ENCODE results near the gene KANSL1. TPM values are rescaled to one million over a fixed set of nuclear protein-coding genes. Genes with fewer than 3 reads are reported as not detected.

Gene KANSL1
- total RNA-seq, 1 experiment from 2014 or later = 72.7 TPM

DNA sequence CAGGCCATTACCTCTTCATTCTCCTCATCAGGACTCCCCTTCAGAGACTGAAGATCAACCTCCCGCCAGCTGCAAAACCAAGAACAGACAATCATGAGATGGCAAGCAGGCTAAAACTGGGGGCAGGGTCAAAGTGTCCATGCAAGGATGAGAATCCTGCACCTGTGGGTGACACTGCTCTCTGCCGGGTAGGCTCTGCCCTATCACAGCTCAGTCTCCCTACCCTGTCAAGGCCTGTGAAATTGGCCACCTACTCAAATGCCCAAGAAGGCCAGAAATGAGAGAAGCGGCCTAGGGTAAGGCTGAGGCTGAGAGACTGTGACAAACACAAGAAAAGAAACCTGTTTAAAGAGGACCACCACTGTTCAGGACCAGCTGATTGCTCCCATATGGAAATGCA, 159.8 kb downstream of the KANSL1 start (continued):
- TF ChIP-seq, protein P1, sequence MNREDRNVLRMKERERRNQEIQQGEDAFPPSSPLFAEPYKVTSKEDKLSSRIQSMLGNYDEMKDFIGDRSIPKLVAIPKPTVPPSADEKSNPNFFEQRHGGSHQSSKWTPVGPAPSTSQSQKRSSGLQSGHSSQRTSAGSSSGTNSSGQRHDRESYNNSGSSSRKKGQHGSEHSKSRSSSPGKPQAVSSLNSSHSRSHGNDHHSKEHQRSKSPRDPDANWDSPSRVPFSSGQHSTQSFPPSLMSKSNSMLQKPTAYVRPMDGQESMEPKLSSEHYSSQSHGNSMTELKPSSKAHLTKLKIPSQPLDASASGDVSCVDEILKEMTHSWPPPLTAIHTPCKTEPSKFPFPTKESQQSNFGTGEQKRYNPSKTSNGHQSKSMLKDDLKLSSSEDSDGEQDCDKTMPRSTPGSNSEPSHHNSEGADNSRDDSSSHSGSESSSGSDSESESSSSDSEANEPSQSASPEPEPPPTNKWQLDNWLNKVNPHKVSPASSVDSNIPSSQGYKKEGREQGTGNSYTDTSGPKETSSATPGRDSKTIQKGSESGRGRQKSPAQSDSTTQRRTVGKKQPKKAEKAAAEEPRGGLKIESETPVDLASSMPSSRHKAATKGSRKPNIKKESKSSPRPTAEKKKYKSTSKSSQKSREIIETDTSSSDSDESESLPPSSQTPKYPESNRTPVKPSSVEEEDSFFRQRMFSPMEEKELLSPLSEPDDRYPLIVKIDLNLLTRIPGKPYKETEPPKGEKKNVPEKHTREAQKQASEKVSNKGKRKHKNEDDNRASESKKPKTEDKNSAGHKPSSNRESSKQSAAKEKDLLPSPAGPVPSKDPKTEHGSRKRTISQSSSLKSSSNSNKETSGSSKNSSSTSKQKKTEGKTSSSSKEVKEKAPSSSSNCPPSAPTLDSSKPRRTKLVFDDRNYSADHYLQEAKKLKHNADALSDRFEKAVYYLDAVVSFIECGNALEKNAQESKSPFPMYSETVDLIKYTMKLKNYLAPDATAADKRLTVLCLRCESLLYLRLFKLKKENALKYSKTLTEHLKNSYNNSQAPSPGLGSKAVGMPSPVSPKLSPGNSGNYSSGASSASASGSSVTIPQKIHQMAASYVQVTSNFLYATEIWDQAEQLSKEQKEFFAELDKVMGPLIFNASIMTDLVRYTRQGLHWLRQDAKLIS (CRISPR knock-in tag; IDR thresholded peaks at IDR 0.05; ENCODE audit: borderline replicate concordance) = no peak
- no peak for TF ChIP-seq SMAD3 (CRISPR knock-in tag; IDR thresholded peaks at IDR 0.05; ENCODE audit: borderline replicate concordance)
- no peak for TF ChIP-seq NR2C2 (CRISPR knock-in tag; IDR thresholded peaks at IDR 0.05)
- TF ChIP-seq, protein P2, sequence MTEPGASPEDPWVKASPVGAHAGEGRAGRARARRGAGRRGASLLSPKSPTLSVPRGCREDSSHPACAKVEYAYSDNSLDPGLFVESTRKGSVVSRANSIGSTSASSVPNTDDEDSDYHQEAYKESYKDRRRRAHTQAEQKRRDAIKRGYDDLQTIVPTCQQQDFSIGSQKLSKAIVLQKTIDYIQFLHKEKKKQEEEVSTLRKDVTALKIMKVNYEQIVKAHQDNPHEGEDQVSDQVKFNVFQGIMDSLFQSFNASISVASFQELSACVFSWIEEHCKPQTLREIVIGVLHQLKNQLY (CRISPR knock-in tag; IDR thresholded peaks at IDR 0.05) = no peak
- TF ChIP-seq, protein P3, sequence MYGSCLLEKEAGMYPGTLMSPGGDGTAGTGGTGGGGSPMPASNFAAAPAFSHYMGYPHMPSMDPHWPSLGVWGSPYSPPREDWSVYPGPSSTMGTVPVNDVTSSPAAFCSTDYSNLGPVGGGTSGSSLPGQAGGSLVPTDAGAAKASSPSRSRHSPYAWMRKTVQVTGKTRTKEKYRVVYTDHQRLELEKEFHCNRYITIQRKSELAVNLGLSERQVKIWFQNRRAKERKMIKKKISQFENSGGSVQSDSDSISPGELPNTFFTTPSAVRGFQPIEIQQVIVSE (CRISPR knock-in tag; IDR thresholded peaks at IDR 0.05; ENCODE audit: borderline replicate concordance) = no peak
- no peak for TF ChIP-seq IRF2 (CRISPR knock-in tag; IDR thresholded peaks at IDR 0.05; ENCODE audit: borderline replicate concordance, low read depth)
- no peak for TF ChIP-seq RELA (CRISPR knock-in tag; IDR thresholded peaks at IDR 0.05; ENCODE audit: borderline replicate concordance)
- no peak for TF ChIP-seq ZBTB21 (CRISPR knock-in tag; IDR thresholded peaks at IDR 0.05; ENCODE audit: borderline replicate concordance)
- TF ChIP-seq TEAD1 (CRISPR knock-in tag; IDR thresholded peaks at IDR 0.05) = no peak
- TF ChIP-seq, protein P4, sequence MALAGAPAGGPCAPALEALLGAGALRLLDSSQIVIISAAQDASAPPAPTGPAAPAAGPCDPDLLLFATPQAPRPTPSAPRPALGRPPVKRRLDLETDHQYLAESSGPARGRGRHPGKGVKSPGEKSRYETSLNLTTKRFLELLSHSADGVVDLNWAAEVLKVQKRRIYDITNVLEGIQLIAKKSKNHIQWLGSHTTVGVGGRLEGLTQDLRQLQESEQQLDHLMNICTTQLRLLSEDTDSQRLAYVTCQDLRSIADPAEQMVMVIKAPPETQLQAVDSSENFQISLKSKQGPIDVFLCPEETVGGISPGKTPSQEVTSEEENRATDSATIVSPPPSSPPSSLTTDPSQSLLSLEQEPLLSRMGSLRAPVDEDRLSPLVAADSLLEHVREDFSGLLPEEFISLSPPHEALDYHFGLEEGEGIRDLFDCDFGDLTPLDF (CRISPR knock-in tag; IDR thresholded peaks at IDR 0.05) = no peak
- TF ChIP-seq ZNF232 (CRISPR knock-in tag; IDR thresholded peaks at IDR 0.05) = no peak

DNA sequence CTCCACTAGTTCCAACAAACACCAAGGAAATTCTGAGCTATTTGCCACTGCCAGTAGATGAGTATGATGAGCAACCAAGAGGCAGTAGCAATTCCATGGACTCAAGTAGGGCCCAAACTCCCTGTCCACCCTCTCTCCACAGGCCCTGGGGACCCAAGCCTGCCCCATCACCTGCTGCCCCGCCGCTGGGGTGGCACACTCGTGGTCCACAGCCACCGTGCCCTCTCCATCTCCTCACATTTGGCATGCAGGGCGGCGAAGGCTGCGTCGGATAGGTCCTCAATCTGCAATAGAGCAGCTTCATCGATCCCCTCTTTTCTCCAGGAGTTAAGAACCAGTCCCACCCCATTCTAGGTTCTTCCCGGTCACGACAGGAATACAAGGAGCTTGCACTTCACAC, 160.3 kb downstream of the KANSL1 start:
- DNase-seq (ENCODE audit: low spot score) (no peak), ATAC-seq (no peak)
- H3K27me3 Mint-ChIP-seq (ENCODE audit: low read depth) = no peaks in the 10 kb centered on the region
- no peak overlapping the region for H3K4me3 Mint-ChIP-seq
- H3K9me3 Mint-ChIP-seq = no peaks in the 10 kb centered on the region
- H3K36me3 Mint-ChIP-seq = peaks cover 81% of the 10 kb centered on the region
- peaks cover 17% of the 10 kb centered on the region for H3K4me1 Mint-ChIP-seq
- ChIA-PET POLR2A (no interaction called here), CTCF (no interaction called here)
- H3K27ac Mint-ChIP-seq = no peak overlapping the region
- TF ChIP-seq ZNF671 (CRISPR knock-in tag; IDR thresholded peaks at IDR 0.05) = no peak
- TF ChIP-seq ZNF232 (CRISPR knock-in tag; IDR thresholded peaks at IDR 0.05) = no peak
- no peak for TF ChIP-seq HMGA2 (CRISPR knock-in tag; IDR thresholded peaks at IDR 0.05)
- TF ChIP-seq NFYB (CRISPR knock-in tag; conservative IDR thresholded peaks at IDR 0.05; ENCODE audit: low read depth) = no peak
- TF ChIP-seq, protein P5, sequence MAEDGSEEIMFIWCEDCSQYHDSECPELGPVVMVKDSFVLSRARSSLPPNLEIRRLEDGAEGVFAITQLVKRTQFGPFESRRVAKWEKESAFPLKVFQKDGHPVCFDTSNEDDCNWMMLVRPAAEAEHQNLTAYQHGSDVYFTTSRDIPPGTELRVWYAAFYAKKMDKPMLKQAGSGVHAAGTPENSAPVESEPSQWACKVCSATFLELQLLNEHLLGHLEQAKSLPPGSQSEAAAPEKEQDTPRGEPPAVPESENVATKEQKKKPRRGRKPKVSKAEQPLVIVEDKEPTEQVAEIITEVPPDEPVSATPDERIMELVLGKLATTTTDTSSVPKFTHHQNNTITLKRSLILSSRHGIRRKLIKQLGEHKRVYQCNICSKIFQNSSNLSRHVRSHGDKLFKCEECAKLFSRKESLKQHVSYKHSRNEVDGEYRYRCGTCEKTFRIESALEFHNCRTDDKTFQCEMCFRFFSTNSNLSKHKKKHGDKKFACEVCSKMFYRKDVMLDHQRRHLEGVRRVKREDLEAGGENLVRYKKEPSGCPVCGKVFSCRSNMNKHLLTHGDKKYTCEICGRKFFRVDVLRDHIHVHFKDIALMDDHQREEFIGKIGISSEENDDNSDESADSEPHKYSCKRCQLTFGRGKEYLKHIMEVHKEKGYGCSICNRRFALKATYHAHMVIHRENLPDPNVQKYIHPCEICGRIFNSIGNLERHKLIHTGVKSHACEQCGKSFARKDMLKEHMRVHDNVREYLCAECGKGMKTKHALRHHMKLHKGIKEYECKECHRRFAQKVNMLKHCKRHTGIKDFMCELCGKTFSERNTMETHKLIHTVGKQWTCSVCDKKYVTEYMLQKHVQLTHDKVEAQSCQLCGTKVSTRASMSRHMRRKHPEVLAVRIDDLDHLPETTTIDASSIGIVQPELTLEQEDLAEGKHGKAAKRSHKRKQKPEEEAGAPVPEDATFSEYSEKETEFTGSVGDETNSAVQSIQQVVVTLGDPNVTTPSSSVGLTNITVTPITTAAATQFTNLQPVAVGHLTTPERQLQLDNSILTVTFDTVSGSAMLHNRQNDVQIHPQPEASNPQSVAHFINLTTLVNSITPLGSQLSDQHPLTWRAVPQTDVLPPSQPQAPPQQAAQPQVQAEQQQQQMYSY (CRISPR knock-in tag; IDR thresholded peaks at IDR 0.05) = no peak
- TF ChIP-seq CBFB (CRISPR knock-in tag; IDR thresholded peaks at IDR 0.05; ENCODE audit: low read depth) = no peak
- no peak for TF ChIP-seq MXD4 (CRISPR knock-in tag; IDR thresholded peaks at IDR 0.05; ENCODE audit: borderline replicate concordance)
- TF ChIP-seq, protein P6, sequence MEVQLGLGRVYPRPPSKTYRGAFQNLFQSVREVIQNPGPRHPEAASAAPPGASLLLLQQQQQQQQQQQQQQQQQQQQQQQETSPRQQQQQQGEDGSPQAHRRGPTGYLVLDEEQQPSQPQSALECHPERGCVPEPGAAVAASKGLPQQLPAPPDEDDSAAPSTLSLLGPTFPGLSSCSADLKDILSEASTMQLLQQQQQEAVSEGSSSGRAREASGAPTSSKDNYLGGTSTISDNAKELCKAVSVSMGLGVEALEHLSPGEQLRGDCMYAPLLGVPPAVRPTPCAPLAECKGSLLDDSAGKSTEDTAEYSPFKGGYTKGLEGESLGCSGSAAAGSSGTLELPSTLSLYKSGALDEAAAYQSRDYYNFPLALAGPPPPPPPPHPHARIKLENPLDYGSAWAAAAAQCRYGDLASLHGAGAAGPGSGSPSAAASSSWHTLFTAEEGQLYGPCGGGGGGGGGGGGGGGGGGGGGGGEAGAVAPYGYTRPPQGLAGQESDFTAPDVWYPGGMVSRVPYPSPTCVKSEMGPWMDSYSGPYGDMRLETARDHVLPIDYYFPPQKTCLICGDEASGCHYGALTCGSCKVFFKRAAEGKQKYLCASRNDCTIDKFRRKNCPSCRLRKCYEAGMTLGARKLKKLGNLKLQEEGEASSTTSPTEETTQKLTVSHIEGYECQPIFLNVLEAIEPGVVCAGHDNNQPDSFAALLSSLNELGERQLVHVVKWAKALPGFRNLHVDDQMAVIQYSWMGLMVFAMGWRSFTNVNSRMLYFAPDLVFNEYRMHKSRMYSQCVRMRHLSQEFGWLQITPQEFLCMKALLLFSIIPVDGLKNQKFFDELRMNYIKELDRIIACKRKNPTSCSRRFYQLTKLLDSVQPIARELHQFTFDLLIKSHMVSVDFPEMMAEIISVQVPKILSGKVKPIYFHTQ (CRISPR knock-in tag; IDR thresholded peaks at IDR 0.05) = no peak
- TF ChIP-seq TP53 (CRISPR knock-in tag; IDR thresholded peaks at IDR 0.05) = no peak
- TF ChIP-seq, protein P7, sequence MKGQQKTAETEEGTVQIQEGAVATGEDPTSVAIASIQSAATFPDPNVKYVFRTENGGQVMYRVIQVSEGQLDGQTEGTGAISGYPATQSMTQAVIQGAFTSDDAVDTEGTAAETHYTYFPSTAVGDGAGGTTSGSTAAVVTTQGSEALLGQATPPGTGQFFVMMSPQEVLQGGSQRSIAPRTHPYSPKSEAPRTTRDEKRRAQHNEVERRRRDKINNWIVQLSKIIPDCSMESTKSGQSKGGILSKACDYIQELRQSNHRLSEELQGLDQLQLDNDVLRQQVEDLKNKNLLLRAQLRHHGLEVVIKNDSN (CRISPR knock-in tag; IDR thresholded peaks at IDR 0.05) = no peak
- TF ChIP-seq, protein P8, sequence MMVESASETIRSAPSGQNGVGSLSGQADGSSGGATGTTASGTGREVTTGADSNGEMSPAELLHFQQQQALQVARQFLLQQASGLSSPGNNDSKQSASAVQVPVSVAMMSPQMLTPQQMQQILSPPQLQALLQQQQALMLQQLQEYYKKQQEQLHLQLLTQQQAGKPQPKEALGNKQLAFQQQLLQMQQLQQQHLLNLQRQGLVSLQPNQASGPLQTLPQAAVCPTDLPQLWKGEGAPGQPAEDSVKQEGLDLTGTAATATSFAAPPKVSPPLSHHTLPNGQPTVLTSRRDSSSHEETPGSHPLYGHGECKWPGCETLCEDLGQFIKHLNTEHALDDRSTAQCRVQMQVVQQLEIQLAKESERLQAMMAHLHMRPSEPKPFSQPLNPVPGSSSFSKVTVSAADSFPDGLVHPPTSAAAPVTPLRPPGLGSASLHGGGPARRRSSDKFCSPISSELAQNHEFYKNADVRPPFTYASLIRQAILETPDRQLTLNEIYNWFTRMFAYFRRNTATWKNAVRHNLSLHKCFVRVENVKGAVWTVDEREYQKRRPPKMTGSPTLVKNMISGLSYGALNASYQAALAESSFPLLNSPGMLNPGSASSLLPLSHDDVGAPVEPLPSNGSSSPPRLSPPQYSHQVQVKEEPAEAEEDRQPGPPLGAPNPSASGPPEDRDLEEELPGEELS (CRISPR knock-in tag; IDR thresholded peaks at IDR 0.05) = no peak

Measured in WTC11 (cell line).